ENCODE results near the gene CPSF2. TPM values are rescaled to one million over a fixed set of nuclear protein-coding genes. Genes with fewer than 3 reads are reported as not detected.
"Not testable (repeated sequence)": the region's sequence is repeated elsewhere in the genome, so short reads cannot be mapped to it uniquely, and the experiment has no call there.

Gene CPSF2
- total RNA-seq, 1 donor from 2014 or later = 65.2 TPM

GRCh38 chr14:92154283-92154942 is 32.6 kb downstream of the CPSF2 start:
- no peak for DNase-seq (ENCODE audit: low read depth)

- DNase-seq (ENCODE audit: low read depth) = no peak
Measured at GRCh38 chr14:92160619-92161018, 38.9 kb downstream of the CPSF2 start.

GRCh38 chr14:92161521-92161920 is 39.8 kb downstream of the CPSF2 start:
- DNase-seq (ENCODE audit: low read depth) = no peak

GRCh38 chr14:92164958-92165357 is 43.2 kb downstream of the CPSF2 start:
- DNase-seq (ENCODE audit: low read depth) = no peak

- peak; percentile 10 for DNase-seq (ENCODE audit: low read depth)
Measured at GRCh38 chr14:92173668-92174067, 51.9 kb downstream of the CPSF2 start.

GRCh38 chr14:92175811-92176210 is 54.0 kb downstream of the CPSF2 start:
- DNase-seq (ENCODE audit: low read depth) = no peak

GRCh38 chr14:92176476-92176875 is 54.7 kb downstream of the CPSF2 start:
- DNase-seq (ENCODE audit: low read depth) = no peak

- not testable (repeated sequence) for DNase-seq (ENCODE audit: low read depth)
Measured at GRCh38 chr14:92179178-92179577, 57.4 kb downstream of the CPSF2 start.

- no peak for DNase-seq (ENCODE audit: low read depth)
Measured at GRCh38 chr14:92185559-92185958, 63.8 kb downstream of the CPSF2 start.

- DNase-seq (ENCODE audit: low read depth) = not testable (repeated sequence)
Measured at GRCh38 chr14:92187616-92188015, 65.8 kb downstream of the CPSF2 start.

GRCh38 chr14:92190768-92191167 is 69.0 kb downstream of the CPSF2 start:
- no peak for DNase-seq (ENCODE audit: low read depth)

- DNase-seq (ENCODE audit: low read depth) = no peak
Measured at GRCh38 chr14:92198804-92199203, 77.0 kb downstream of the CPSF2 start.

GRCh38 chr14:92199763-92200162 is 78.0 kb downstream of the CPSF2 start:
- DNase-seq (ENCODE audit: low read depth) = no peak

- no peak for DNase-seq (ENCODE audit: low read depth)
Measured at GRCh38 chr14:92203116-92203515, 81.3 kb downstream of the CPSF2 start.

- no peak for DNase-seq (ENCODE audit: low read depth)
Measured at GRCh38 chr14:92204792-92205191, 83.0 kb downstream of the CPSF2 start.

GRCh38 chr14:92207012-92207927 is 85.5 kb downstream of the CPSF2 start:
- DNase-seq (ENCODE audit: low read depth) = no peak

- no peak for DNase-seq (ENCODE audit: low read depth)
Measured at GRCh38 chr14:92207928-92208265, 86.1 kb downstream of the CPSF2 start.

- DNase-seq (ENCODE audit: low read depth) = no peak
Measured at GRCh38 chr14:92209141-92209540, 87.4 kb downstream of the CPSF2 start.

GRCh38 chr14:92213125-92213524 is 91.4 kb downstream of the CPSF2 start:
- not testable (repeated sequence) for DNase-seq (ENCODE audit: low read depth)

- DNase-seq (ENCODE audit: low read depth) = no peak
Measured at GRCh38 chr14:92215579-92215978, 93.8 kb downstream of the CPSF2 start.

GRCh38 chr14:92217936-92218335 is 96.2 kb downstream of the CPSF2 start:
- DNase-seq (ENCODE audit: low read depth) = no peak
